Activated naive CD4-positive, alpha-beta T cell treated with anti-CD3 and anti-CD28 coated beads for 36 hours (primary cell): ENCODE measurements around the gene SQSTM1. TPM values are rescaled to one million over a fixed set of nuclear protein-coding genes. Genes with fewer than 3 reads are reported as not detected.

ENCODE experiments used
- CTCF ChIA-PET: fragments of 350-600 bp; sonication (Branson Sonifier 250); formaldehyde crosslinking; loops from one replicate; lab custom pipeline; 2021; ENCODE audit warnings: antibody characterized with exemption; lab: Charles Lee
- DNase-seq: peaks from one replicate; pipeline ENCODE4 v3.0.0-alpha.2; 2020
- H3K27ac Mint-ChIP-seq: one replicate; pipeline ENCODE4 v1.8.0; 2021; ENCODE audit warnings: mild to moderate bottlenecking, mixed read lengths
- H3K27me3 Mint-ChIP-seq: one replicate; pipeline ENCODE4 v1.8.0; 2021; ENCODE audit warnings: low read depth, mixed read lengths
- H3K36me3 Mint-ChIP-seq: one replicate; pipeline ENCODE4 v1.8.0; 2021; ENCODE audit warnings: low read depth, mixed read lengths
- H3K4me1 Mint-ChIP-seq: one replicate; pipeline ENCODE4 v1.8.0; 2021; ENCODE audit warnings: low read depth, mixed read lengths
- H3K4me3 Mint-ChIP-seq: one replicate; pipeline ENCODE4 v1.8.0; 2021; ENCODE audit warnings: mild to moderate bottlenecking, moderate library complexity, mixed read lengths
- H3K9me3 Mint-ChIP-seq: one replicate; pipeline ENCODE4 v1.8.0; 2021; ENCODE audit warnings: mixed read lengths
- intact Hi-C: fragments of 100-400 bp; cut with micrococcal nuclease; formaldehyde crosslinking; loops from one replicate; pipeline ENCODE4 v1.15.1; 2023
- microRNA-seq: library from miRNA; unstranded; fragments of <30 nt; microRNA quantifications from one replicate; pipeline ENCODE4 v1.2.0, GENCODE V29; 2022; ENCODE audit warnings: borderline microRNAs expressed, borderline replicate concordance
- total RNA-seq, 2 experiments: library from RNA; stranded (reverse); gene quantifications; one replicate each; pipeline ENCODE4 v1.2.3, GENCODE V29; 2021

SQSTM1 gene
- total RNA-seq, 2 experiments from 2014 or later = 109 to 114 TPM

DNA sequence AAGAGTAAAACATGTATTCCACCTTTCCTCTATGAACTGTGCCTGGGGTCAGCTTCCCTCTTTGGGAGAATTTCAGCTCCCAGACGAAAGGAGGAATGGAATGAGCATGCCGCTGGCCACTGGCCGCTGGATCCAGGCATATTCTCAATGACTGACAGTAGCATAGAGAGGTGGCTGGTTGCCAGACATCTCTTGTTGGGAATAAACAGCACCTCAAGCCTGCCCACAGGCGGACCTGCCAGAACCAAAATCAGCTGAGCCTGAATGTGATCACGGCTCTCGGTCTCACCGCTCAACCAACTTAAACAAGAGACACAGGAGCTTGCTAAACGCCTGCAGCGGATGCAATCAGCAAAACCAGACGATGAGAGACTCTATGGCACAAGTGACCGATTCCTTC is 66.4 kb downstream of the SQSTM1 start:
- CTCF ChIA-PET = interaction anchor here (0.6 kb wide), 1 partner anchor 27 kb away, joined by 3 read pairs; no protein-coding TSS in a partner anchor
- Mint-ChIP-seq H3K4me1 (no peaks in the 10 kb centered on the region), H3K4me3 (no peak overlapping the region), H3K36me3 (peaks cover 71% of the 10 kb centered on the region), H3K27ac (no peak overlapping the region), H3K9me3 (peaks cover 18% of the 10 kb centered on the region), H3K27me3 (no peaks in the 10 kb centered on the region)
- intact Hi-C loops = no loop called here
- DNase-seq = no peak

Small RNA genes within 50 kb of the gene (microRNA-seq; reads per million reads assigned to microRNA genes)
- gene MIR1229 = 4.9 reads per million

Other genes starting within 250 kb of the SQSTM1 start
- gene HNRNPH1, start 197.2 kb upstream of the SQSTM1 start, total RNA-seq = 100 to 1,000 TPM; 708 to 713 TPM
- not detected for gene CBY3, start 139.9 kb upstream of the SQSTM1 start, total RNA-seq
- 100 to 1,000 TPM; 398 to 455 TPM for gene CANX, start 121.9 kb upstream of the SQSTM1 start, total RNA-seq
- 10 to 100 TPM; 20.7 TPM for gene MAML1, start 88.1 kb upstream of the SQSTM1 start, total RNA-seq
- gene LTC4S, start 26.9 kb upstream of the SQSTM1 start, total RNA-seq = under 1 TPM in 1 of 2 experiments, not detected in 1; 0.79 TPM
- gene MGAT4B, start 14.0 kb upstream of the SQSTM1 start, total RNA-seq = 10 to 100 TPM; 57.7 to 59.9 TPM
- 10 to 100 TPM; 16.2 to 16.3 TPM for gene MRNIP, start 37.9 kb downstream of the SQSTM1 start, total RNA-seq
- gene TBC1D9B, start 87.0 kb downstream of the SQSTM1 start, total RNA-seq = 10 to 100 TPM; 40.2 to 40.4 TPM